Left forelimb (tissue), 1 donor: ENCODE measurements around the gene MADD.

ENCODE experiments used
- DNase-seq: peaks from one replicate; pipeline ENCODE4 v3.0.0-alpha.2; 2018; ENCODE audit warnings: low spot score

MADD gene

GRCh38 chr11:47253660-47254059 is 16.3 kb upstream of the MADD start:
- DNase-seq, result no peak

- DNase-seq, result no peak
These were observed 15.5 kb upstream of the MADD start for GRCh38 chr11:47254386-47254785.

- no peak for DNase-seq
These were observed 13.6 kb upstream of the MADD start for GRCh38 chr11:47256374-47256773.

- no peak for DNase-seq
These were observed 12.8 kb upstream of the MADD start for GRCh38 chr11:47257177-47257516.

- peak; percentile 79 for DNase-seq
These were observed 12.2 kb upstream of the MADD start, which contains the start of gene NR1H3 for GRCh38 chr11:47257517-47258316. NR1H3 (plus strand) TSS chr11:47257996; CDS start chr11:47259217, 1,221 bp downstream.

GRCh38 chr11:47258317-47258902 is 11.5 kb upstream of the MADD start:
- DNase-seq, result no peak

- no peak for DNase-seq
These were observed 10.5 kb upstream of the MADD start for GRCh38 chr11:47259232-47259977.

- DNase-seq, result no peak
These were observed 9.6 kb upstream of the MADD start for GRCh38 chr11:47260366-47260765.

GRCh38 chr11:47261291-47261800 is 8.6 kb upstream of the MADD start:
- DNase-seq, result no peak

- DNase-seq, result no peak
These were observed 5.8 kb upstream of the MADD start for GRCh38 chr11:47264119-47264518.

GRCh38 chr11:47264521-47264920 is 5.4 kb upstream of the MADD start:
- DNase-seq, result no peak

GRCh38 chr11:47267876-47268275 is 2.1 kb upstream of the MADD start:
- DNase-seq, result no peak

GRCh38 chr11:47268448-47269001 is 1.4 kb upstream of the MADD start:
- DNase-seq, result no peak

GRCh38 chr11:47269002-47269828 is 718 bp upstream of the MADD start:
- peak; percentile 92 for DNase-seq

GRCh38 chr11:47270331-47271271 is 668 bp downstream of the MADD start:
- no peak for DNase-seq

GRCh38 chr11:47271328-47271727 is 1.4 kb downstream of the MADD start:
- no peak for DNase-seq

GRCh38 chr11:47271961-47272661 is 2.2 kb downstream of the MADD start:
- no peak for DNase-seq

GRCh38 chr11:47272706-47273105 is 2.8 kb downstream of the MADD start:
- DNase-seq, result no peak

- DNase-seq, result peak; percentile 42
These were observed 4.7 kb downstream of the MADD start for GRCh38 chr11:47274495-47275235.
